CD4-positive, CD25-positive, alpha-beta regulatory T cell (primary cell): ENCODE results near the gene DLG2. TPM values are rescaled to one million over a fixed set of nuclear protein-coding genes. Genes with fewer than 3 reads are reported as not detected.

Experiments used
- ATAC-seq, 2 donors: fragments of 150-1000 bp; cut with Tn5 transposase; one replicate each; pipeline ENCODE4 v1.10.0; 2021; ENCODE audit warnings: low read depth in 2 of 2, moderate number of reproducible peaks in 2 of 2, moderate library complexity in 1 of 2
- DNase-seq, 3 donors: peaks; one replicate each; pipeline versions ENCODE4 v3.0.0 to v3.0.0-alpha.2; 2012 to 2022; ENCODE audit warnings: mixed read lengths in 1 of 3
- H3K27ac ChIP-seq: one replicate; pipeline ENCODE4 v1.7.0; 2013; ENCODE audit warnings: mild to moderate bottlenecking, low read length; ENCODE audit not compliant: insufficient read depth, poor library complexity, severe bottlenecking
- H3K27me3 ChIP-seq: one replicate; pipeline ENCODE4 v1.7.0; 2013; ENCODE audit warnings: low read length; ENCODE audit not compliant: control insufficient read depth, insufficient read depth
- H3K36me3 ChIP-seq: one replicate; pipeline ENCODE4 v1.7.0; 2013; ENCODE audit warnings: mild to moderate bottlenecking, low read length, moderate library complexity; ENCODE audit not compliant: control insufficient read depth, insufficient read depth
- H3K4me1 ChIP-seq: 2 replicates; pipeline ENCODE4 v1.7.0; 2013; ENCODE audit warnings: mild to moderate bottlenecking, low read length; ENCODE audit not compliant: insufficient read depth, control insufficient read depth, poor library complexity, severe bottlenecking
- H3K4me3 ChIP-seq: one replicate; pipeline ENCODE4 v1.7.0; 2013; ENCODE audit warnings: low read depth, mild to moderate bottlenecking, low read length, moderate library complexity
- H3K9me3 ChIP-seq, 2 experiments: 1 replicate in 1 of 2; 2 replicates in 1 of 2; pipeline ENCODE4 v1.7.0; 2013; ENCODE audit warnings: low read length in 2 of 2, mild to moderate bottlenecking in 1 of 2, moderate library complexity in 1 of 2; ENCODE audit not compliant: control insufficient read depth in 2 of 2
- H3K27ac Mint-ChIP-seq, 3 donors: one replicate each; pipeline ENCODE4 v1.8.0; 2020 to 2022; ENCODE audit warnings: mild to moderate bottlenecking in 3 of 3, mixed read lengths in 3 of 3, moderate library complexity in 2 of 3
- H3K27me3 Mint-ChIP-seq: one replicate; pipeline ENCODE4 v1.8.0; 2022; ENCODE audit warnings: mild to moderate bottlenecking, mixed read lengths
- H3K36me3 Mint-ChIP-seq: one replicate; pipeline ENCODE4 v1.8.0; 2020; ENCODE audit warnings: mixed read lengths
- H3K4me1 Mint-ChIP-seq, 4 donors: one replicate each; pipeline ENCODE4 v1.8.0; 2020 to 2022; ENCODE audit warnings: mixed read lengths in 4 of 4, mild to moderate bottlenecking in 1 of 4
- H3K4me3 Mint-ChIP-seq, 4 donors: one replicate each; pipeline ENCODE4 v1.8.0; 2020 to 2022; ENCODE audit warnings: mild to moderate bottlenecking in 4 of 4, mixed read lengths in 4 of 4, moderate library complexity in 3 of 4
- H3K9me3 Mint-ChIP-seq, 7 donors: one replicate each; pipeline ENCODE4 v1.8.0; 2020 to 2022; ENCODE audit warnings: mixed read lengths in 7 of 7, mild to moderate bottlenecking in 3 of 7, moderate library complexity in 2 of 7
- polyA plus RNA-seq, 4 donors: library from polyadenylated mRNA; unstranded; fragments of 300-500 nt; fragmentation: Illumina TruSeq; gene quantifications; one replicate each; pipeline ENCODE4 v1.2.3, GENCODE V29; 2021
- total RNA-seq: library from RNA; stranded (reverse); gene quantifications from one replicate; pipeline ENCODE4 v1.2.3, GENCODE V29; 2022

DLG2 gene
- total and polyA plus RNA-seq, 5 donors from 2014 or later, result 0.26 to 2.0 (median 0.94) TPM

DNA sequence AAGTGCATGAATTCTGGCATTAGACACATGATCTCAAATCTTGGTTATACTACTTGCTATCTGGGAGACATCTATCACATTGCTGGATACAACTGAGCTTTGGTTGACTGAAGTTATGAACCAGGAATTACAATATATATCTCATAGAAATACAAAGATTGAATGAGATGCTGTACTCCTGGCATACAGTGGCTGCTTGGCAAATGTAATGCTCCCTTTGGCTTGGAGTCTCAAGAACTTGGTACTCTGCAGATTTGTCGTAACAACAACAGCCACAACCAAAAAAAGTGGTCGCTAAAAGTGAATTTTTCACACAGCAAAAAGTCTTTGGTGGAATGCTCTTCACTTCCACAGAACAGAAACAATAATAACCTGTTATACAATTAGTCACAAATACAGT, 1082.6 kb downstream of the DLG2 start:
- H3K4me1 Mint-ChIP-seq, result no peaks in the 10 kb centered on the region
- Histone ChIP-seq H3K9me3 (peaks cover 0 to 2% of the 10 kb centered on the region in 2 experiments), H3K27me3 (no peaks in the 10 kb centered on the region), H3K4me1 (no peaks in the 10 kb centered on the region), H3K36me3 (no peaks in the 10 kb centered on the region), H3K4me3 (no peak overlapping the region), H3K27ac (no peak overlapping the region)
- ATAC-seq (no peak), DNase-seq (no peak)
- peaks cover 3 to 25% (median 6%) of the 10 kb centered on the region in 7 donors for H3K9me3 Mint-ChIP-seq
- H3K4me3 Mint-ChIP-seq, result no peak overlapping the region
- H3K27ac Mint-ChIP-seq, result no peak overlapping the region
- no peaks in the 10 kb centered on the region for H3K36me3 Mint-ChIP-seq
- H3K27me3 Mint-ChIP-seq, result no peaks in the 10 kb centered on the region

DNA sequence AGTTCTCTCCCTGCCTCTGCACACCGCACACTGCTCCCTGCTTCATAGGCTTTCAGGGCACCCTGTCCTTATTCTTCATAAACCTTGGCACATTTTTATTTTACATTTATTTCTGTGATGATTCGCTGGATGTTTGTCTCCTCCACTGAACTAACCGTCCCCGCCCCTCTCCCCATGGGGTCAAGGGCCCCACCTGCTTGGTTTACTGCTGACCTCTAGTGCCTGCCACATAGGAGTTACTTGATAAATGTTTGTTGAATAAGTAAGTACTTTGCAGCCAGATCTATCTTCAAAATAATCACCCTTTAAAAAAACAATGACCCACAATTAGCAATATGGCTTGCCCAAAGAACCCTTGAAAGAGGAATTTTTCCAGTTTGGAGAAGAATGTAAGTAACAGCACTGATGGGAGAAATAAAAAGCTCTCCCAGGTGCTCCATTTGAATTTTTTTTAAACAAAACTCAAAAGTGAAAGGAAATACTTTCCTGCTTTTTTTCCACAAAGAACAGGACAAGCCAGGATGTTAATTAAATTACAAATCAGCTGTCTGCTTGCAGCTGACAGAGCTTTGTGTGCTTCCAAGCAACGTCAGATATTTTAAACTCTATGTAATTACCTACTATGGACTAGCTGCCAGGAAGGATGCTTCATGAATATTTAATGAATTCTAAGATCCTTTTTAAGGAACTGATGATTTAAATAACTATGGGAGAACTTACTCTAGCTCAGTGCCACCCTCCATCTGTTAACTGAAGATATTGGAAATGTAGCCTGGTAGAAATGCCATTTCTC, 1083.6 kb downstream of the DLG2 start:
- H3K9me3 Mint-ChIP-seq, result peaks cover 1 to 21% (median 6%) of the 10 kb centered on the region in 7 donors

DNA sequence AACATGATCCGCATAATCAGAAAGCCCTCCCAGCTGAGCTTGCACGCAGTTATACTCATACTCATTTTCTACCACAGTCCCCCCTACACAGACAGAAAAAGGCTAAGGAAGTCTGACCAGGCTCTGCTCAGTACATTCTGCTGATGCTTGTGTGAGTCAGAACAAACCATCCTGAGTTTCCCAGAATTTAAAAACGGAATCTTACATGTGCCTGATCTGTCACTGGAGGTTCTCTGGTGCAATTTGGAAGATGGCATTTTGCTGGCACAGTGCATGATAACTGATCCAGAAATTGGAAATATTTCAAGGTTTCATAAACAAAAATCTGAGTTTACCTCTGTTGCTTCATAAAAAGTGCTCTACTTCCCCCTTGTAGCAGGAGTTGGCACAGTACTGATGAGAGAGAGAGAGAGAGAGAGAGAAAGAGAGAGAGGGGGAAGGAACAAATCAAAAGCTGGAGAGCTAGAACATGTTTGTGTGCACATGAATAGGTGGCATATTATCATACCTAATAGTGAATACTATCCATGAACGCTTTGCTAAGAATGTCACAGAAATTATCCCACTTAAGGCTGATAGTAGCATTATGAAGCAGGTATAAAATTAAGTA, 1085.3 kb downstream of the DLG2 start:
- H3K36me3 ChIP-seq, result no peaks in the 10 kb centered on the region
- no peaks in the 10 kb centered on the region for H3K4me1 ChIP-seq
- Mint-ChIP-seq H3K4me1 (no peaks in the 10 kb centered on the region), H3K9me3 (peaks cover 4 to 20% (median 6%) of the 10 kb centered on the region in 7 donors), H3K27ac (no peak overlapping the region), H3K4me3 (no peak overlapping the region), H3K36me3 (no peaks in the 10 kb centered on the region), H3K27me3 (no peaks in the 10 kb centered on the region)
- H3K9me3 ChIP-seq, result peaks cover 0 to 8% of the 10 kb centered on the region in 2 experiments
- H3K27me3 ChIP-seq, result no peaks in the 10 kb centered on the region
- DNase-seq (no peak), ATAC-seq (no peak)
- H3K27ac ChIP-seq, result no peak overlapping the region
- H3K4me3 ChIP-seq, result no peak overlapping the region

More for the DNA sequence above, 1083.6 kb downstream of the DLG2 start:
- Histone ChIP-seq H3K27ac (no peak overlapping the region), H3K36me3 (no peaks in the 10 kb centered on the region), H3K27me3 (no peaks in the 10 kb centered on the region), H3K4me1 (no peaks in the 10 kb centered on the region), H3K9me3 (peaks cover 0 to 8% of the 10 kb centered on the region in 2 experiments), H3K4me3 (no peak overlapping the region)
- no peak for DNase-seq
- Mint-ChIP-seq H3K27me3 (no peaks in the 10 kb centered on the region), H3K4me3 (no peak overlapping the region), H3K27ac (no peak overlapping the region), H3K4me1 (no peaks in the 10 kb centered on the region), H3K36me3 (no peaks in the 10 kb centered on the region)
- no peak for ATAC-seq

DNA sequence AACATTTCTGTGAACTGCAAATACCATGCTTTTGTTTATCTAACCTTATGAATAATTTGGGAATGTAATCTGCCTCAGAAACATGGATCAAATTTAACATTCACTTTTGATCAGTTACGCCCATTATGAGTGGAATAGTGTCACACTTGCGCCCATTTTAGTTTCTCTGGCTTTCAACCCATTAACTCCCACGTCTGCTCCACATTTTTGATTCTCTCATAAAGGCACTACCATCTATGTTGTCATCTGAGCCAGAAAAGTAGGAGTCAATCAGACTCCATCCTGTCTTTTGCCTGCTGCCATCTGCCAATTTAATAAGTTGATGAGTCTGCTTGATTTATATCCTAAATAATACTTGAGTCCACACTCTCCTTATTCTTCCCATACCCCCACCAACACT, 1090.7 kb downstream of the DLG2 start:
- H3K36me3 ChIP-seq, result no peaks in the 10 kb centered on the region
- H3K4me1 ChIP-seq, result no peaks in the 10 kb centered on the region
- no peak for ATAC-seq
- H3K9me3 ChIP-seq, result peaks cover 0 to 8% of the 10 kb centered on the region in 2 experiments
- no peaks in the 10 kb centered on the region for H3K36me3 Mint-ChIP-seq
- H3K27ac ChIP-seq, result no peak overlapping the region
- H3K9me3 Mint-ChIP-seq, result peaks cover 3 to 20% (median 8%) of the 10 kb centered on the region in 7 donors
- no peak overlapping the region for H3K27ac Mint-ChIP-seq
- H3K4me1 Mint-ChIP-seq, result no peaks in the 10 kb centered on the region
- no peak overlapping the region for H3K4me3 ChIP-seq
- H3K27me3 ChIP-seq, result no peaks in the 10 kb centered on the region
- DNase-seq, result no peak
- H3K27me3 Mint-ChIP-seq, result no peaks in the 10 kb centered on the region
- no peak overlapping the region for H3K4me3 Mint-ChIP-seq

DNA sequence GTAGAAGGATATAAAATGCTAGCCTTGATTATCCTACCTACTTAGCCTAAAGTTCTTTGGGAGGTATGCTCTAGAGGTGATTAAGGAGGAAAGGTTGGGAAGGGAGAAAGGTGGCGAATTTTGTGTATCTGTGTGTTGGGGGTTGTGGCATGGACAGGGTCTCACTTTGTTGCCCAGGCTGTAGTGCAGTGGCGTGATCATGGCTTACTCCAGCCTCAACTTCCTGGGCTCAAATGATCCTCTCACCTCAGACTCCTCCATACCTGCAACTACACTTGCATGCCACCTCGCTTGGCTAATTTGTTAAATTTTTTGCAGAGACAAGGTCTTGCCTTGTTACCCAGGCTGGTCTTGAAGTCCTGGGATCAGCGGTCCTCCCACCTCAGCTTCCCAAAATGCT, 1094.8 kb downstream of the DLG2 start:
- Mint-ChIP-seq H3K9me3 (peaks cover 2 to 11% (median 8%) of the 10 kb centered on the region in 7 donors), H3K36me3 (no peaks in the 10 kb centered on the region), H3K27me3 (no peaks in the 10 kb centered on the region), H3K4me1 (no peaks in the 10 kb centered on the region), H3K4me3 (no peak overlapping the region), H3K27ac (no peak overlapping the region)
- Histone ChIP-seq H3K36me3 (no peaks in the 10 kb centered on the region), H3K4me1 (no peaks in the 10 kb centered on the region), H3K4me3 (no peak overlapping the region), H3K9me3 (no peaks in the 10 kb centered on the region), H3K27ac (no peak overlapping the region), H3K27me3 (no peaks in the 10 kb centered on the region)
- DNase-seq (no peak), ATAC-seq (no peak)

DNA sequence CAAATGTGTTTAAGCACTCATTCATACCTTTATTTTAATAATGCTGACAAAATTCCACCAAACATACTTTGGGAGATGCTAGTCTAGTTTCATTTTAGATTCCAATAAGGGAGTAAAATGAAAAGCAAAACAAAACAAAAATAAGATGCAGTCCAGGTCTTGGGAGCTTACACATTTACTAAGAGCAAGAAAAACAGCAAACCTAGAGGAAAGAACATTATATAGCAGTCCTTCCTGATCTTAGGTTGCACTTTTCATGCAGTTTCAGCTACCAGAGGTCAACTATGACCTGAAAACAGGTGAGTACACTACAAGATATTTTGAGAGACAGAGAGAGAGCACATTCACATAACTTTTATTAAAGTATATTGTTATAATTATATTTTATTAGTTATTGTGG, 1100.9 kb downstream of the DLG2 start:
- no peaks in the 10 kb centered on the region for H3K9me3 ChIP-seq
- no peaks in the 10 kb centered on the region for H3K36me3 Mint-ChIP-seq
- DNase-seq, result no peak
- H3K36me3 ChIP-seq, result no peaks in the 10 kb centered on the region
- no peaks in the 10 kb centered on the region for H3K27me3 ChIP-seq
- no peaks in the 10 kb centered on the region for H3K4me1 ChIP-seq
- no peaks in the 10 kb centered on the region for H3K27me3 Mint-ChIP-seq
- H3K27ac ChIP-seq, result no peak overlapping the region
- no peak for ATAC-seq
- no peak overlapping the region for H3K4me3 ChIP-seq
- no peaks in the 10 kb centered on the region for H3K4me1 Mint-ChIP-seq
- H3K9me3 Mint-ChIP-seq, result peaks cover 0 to 13% (median 6%) of the 10 kb centered on the region in 7 donors
- no peak overlapping the region for H3K4me3 Mint-ChIP-seq
- H3K27ac Mint-ChIP-seq, result no peak overlapping the region

DNA sequence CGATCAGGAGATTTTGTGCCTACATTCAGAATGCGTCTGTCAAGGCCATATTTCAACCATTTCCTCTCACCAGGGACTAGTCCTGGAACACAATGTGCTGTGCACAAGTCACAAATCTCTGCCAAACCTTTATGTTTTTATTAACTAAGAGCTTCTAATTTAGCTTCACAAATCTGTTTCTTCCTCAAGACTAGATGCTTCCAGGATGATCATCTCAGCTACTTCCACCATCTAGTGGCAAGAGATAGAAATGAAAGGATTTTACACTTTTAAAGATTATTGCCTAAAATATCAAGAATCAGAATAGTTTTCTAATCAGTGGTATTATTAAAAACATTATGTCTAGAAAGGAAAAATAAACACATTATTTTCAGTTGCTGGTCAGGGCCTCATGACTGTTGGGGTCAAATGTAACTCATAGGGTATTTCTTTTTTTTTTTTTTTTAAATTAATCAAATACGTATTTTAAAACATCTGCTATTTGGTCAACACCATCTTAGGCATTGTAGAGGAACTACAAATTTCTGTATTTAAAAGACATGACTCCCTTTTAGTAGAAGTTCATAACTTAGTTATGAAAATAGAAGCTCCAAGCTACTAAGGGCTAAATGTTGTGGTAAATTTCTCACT, 1102.6 kb downstream of the DLG2 start:
- H3K27me3 ChIP-seq, result no peaks in the 10 kb centered on the region
- no peaks in the 10 kb centered on the region for H3K36me3 ChIP-seq
- no peak overlapping the region for H3K4me3 ChIP-seq
- ATAC-seq (no peak), DNase-seq (no peak)
- H3K36me3 Mint-ChIP-seq, result no peaks in the 10 kb centered on the region
- no peaks in the 10 kb centered on the region for H3K9me3 ChIP-seq
- no peaks in the 10 kb centered on the region for H3K4me1 Mint-ChIP-seq
- H3K9me3 Mint-ChIP-seq, result peaks cover 0 to 11% (median 2%) of the 10 kb centered on the region in 7 donors
- H3K4me3 Mint-ChIP-seq, result no peak overlapping the region
- H3K4me1 ChIP-seq, result no peaks in the 10 kb centered on the region
- H3K27ac Mint-ChIP-seq, result no peak overlapping the region
- no peaks in the 10 kb centered on the region for H3K27me3 Mint-ChIP-seq
- no peak overlapping the region for H3K27ac ChIP-seq
